GM19397 (cell line): ENCODE data around the gene C12orf50.
"Not testable (repeated sequence)": the region's sequence is repeated elsewhere in the genome, so short reads cannot be mapped to it uniquely, and the experiment has no call there.

Source experiments
- ATAC-seq: cut with Tn5 transposase; IDR thresholded peaks from one replicate; pipeline ENCODE4 v1.9.1; 2021; ENCODE audit warnings: mild to moderate bottlenecking, moderate library complexity; ENCODE audit not compliant: unreplicated experiment

Gene C12orf50

DNA sequence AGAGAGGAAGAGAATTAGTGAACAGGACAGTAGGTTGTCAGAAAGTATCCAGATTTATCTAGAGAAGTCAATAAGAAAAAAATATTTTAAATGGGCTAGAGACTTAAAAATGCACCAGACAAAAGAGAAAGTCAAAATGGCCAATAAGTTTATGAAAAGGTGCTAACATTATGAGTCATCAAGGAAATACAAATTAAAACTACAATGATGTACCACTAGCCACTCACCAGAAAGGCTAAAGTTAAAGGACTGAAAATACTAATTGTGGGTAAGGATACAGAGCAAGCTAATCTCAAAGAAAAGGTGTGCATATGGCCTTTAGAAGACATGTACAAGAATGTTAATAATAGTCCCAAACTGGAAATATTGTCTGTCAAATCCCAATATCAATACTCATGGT is 37.7 kb downstream of the C12orf50 start:
- ATAC-seq: no peak

DNA sequence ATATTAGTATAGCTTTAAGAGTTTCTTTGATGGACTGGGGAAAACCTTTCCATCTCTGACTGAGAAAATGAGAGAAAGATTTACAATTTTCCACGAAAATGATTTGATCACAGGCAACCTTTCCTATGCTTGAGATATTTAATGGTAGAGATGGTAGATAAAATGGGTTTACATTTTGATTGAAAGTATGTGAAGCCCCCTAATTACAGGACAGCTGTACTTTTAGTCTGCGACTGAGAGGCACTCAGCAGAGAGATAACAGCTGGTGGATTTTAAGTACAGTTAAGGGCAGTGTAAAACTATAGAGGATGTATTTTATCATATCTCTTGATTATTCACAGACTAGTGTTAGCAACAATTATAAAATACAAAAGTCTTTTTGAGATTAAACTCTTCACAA is 40.7 kb downstream of the C12orf50 start:
- ATAC-seq: no peak

GRCh38 chr12:87985069-87985675 is 44.0 kb downstream of the C12orf50 start:
- no peak for ATAC-seq

DNA sequence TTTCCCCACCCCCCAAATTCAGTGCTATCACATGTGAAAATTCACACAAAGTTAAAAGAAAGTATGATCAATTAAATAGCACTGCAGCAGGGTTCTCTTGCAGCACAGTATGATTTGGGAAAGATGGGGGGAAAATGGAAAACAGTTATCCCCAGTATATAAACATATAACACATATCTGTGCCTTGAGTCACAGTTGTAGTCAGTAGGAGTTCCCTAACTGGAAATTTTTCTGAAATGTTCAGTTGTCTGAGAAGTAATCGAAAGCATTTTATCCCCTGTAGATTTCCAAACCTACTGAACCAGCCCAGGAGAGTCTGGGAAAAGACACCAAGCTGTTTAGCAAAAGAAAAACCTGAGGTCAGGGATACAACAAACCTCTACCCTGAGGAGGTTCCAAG is 47.0 kb downstream of the C12orf50 start:
- ATAC-seq: no peak

DNA sequence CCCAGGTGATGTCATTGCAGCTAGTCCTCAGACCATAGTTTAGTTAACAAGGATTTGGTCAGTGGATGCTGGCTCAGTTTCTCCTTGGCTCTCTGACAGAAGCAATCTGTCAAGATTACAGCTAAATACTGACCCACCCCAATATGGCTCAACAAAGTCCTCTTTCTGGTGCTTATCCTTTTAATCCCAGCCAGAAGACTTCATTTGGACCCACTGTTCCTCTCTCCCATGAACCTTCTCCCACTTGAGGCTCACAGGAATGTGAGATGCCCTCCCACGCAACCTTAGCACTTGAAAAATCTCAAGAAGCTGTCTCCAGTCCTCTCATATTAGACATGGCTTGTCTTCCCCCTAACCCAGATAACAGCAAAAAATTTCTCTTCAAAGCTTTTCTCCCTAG is 47.7 kb downstream of the C12orf50 start:
- ATAC-seq: no peak

GRCh38 chr12:87975879-87976278 is 53.3 kb downstream of the C12orf50 start:
- no peak for ATAC-seq

GRCh38 chr12:87967871-87968270 is 61.3 kb downstream of the C12orf50 start:
- no peak for ATAC-seq

GRCh38 chr12:87960566-87960965 is 68.6 kb downstream of the C12orf50 start:
- ATAC-seq: no peak

DNA sequence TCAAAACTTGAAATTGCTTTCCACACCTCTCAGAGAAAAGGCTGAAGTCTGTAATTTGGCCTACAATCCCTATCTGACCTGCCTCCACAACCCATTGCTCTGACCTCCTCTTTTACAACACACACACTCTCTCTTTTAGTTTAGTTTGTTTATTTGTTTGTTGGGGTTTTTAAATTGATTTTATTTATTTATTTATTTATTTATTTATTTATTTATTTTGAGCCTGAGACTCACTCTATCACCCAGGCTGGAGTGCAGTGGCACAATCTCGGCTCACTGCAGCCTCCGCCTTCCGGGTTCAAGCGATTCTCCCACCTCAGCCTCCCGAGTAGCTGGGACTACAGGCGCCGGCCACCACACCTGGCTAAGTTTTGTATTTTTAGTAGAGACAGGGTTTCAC is 75.2 kb downstream of the C12orf50 start:
- ATAC-seq: not testable (repeated sequence)

GRCh38 chr12:87953256-87953860 is 75.8 kb downstream of the C12orf50 start:
- no peak for ATAC-seq

DNA sequence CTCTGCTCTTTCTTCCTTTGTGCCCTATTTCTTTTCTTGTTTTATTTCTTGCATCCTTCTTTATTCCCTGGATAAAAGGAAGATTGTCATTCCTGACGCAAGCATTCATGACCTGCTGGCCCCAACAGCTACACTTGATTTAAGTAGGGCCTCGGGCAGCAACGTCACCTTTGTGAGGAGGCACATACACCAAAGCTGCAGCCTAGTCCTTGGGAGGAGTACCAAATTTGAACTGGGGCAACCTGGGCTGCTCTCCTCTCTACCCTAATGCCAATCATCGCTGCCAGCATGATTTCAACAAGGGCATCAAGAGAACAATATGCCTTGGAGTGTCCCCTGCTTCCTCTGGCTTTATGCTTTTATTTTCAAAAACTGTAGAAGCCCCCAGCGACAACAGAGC is 76.4 kb downstream of the C12orf50 start:
- ATAC-seq: no peak

- no peak for ATAC-seq
Measured at GRCh38 chr12:87952223-87952622, 77.0 kb downstream of the C12orf50 start.

DNA sequence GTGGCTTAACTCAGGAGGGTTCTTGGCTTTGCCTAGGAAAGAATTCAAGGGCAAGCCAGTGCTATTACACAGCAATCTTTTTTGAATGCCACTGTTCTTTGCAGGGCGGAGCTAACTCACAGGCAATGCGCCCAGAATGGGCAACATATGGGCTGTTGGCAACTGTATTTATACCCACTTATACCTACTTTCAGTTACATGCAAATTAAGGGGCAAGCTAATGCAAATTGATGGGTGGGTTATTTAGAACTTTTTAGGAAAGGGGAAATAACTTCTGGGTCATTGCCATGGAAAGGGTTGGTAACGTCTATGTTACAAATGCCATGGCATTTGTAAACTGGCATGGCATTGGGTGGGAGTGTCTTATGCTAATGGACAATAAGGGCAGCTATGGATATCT is 85.4 kb downstream of the C12orf50 start:
- ATAC-seq: no peak

DNA sequence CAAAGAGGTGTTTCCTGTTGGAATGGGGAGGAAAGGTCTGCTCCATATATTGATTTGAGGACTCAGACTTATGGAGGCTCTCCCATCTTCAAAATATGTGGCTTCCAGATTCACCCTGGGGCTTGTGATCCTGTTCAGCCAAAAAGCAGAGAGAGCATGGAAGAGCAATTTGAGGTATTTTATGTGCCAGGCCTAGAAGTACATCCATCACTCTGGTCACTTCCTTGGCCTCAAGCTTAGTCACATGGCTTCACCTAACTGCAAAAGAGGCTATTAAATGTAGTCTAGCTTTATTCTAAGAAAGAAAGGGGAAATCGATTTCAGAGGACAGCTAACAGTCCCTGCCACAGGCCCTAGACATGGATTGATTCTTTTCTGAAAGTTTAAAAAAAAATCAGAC is 86.2 kb downstream of the C12orf50 start:
- no peak for ATAC-seq

GRCh38 chr12:87939182-87939581 is 90.0 kb downstream of the C12orf50 start:
- ATAC-seq: no peak

GRCh38 chr12:87935216-87935615 is 94.0 kb downstream of the C12orf50 start:
- ATAC-seq: no peak

DNA sequence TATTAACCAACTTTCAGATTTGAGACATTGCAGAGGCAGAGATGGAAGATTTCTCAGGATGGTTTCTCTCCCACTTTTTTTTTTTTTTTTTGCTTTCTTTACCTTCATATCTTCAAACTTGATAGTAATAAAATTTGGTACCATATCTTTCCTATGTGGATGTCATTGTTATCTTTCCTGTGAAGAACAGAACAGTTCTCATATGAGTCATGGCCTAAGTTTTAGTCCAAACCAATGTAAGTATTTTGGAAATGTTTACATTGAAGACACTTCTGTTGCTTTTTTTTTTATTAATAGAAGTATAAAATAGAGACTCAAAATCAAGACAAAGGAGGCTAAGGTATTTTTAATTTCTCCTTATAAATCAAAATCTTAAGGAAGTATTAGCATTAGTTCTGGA is 95.2 kb downstream of the C12orf50 start:
- no peak for ATAC-seq

DNA sequence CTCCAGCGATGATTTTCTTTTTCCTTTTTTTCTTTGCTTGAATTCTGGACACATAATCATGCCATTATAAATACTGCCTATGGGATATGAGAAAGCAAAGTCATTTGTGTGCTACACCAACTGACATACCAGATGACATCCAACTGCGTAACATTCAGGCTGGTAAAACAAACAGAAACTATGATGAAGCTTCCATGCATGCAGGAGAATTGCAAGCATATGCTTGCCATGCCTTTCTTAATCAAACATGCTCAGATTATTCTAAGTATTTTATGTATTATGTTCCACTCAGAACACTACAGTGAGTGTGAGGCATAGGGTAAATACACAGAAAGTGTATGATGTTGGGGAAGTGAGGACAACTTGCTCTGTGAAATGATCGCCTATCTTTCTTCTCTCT is 97.4 kb downstream of the C12orf50 start:
- ATAC-seq: no peak

- no peak for ATAC-seq
Measured at GRCh38 chr12:87930627-87931026, 98.6 kb downstream of the C12orf50 start.
